Measurements from ENCODE around the gene MRPL10. TPM values are rescaled to one million over a fixed set of nuclear protein-coding genes. Genes with fewer than 3 reads are reported as not detected.
A peak's percentile ranks its signal among the peaks of the same experiment; 100 is the strongest.

MRPL10 gene
- total RNA-seq, 4 donors from 2014 or later, result 23.4 to 33.4 (median 29.9) TPM

DNA sequence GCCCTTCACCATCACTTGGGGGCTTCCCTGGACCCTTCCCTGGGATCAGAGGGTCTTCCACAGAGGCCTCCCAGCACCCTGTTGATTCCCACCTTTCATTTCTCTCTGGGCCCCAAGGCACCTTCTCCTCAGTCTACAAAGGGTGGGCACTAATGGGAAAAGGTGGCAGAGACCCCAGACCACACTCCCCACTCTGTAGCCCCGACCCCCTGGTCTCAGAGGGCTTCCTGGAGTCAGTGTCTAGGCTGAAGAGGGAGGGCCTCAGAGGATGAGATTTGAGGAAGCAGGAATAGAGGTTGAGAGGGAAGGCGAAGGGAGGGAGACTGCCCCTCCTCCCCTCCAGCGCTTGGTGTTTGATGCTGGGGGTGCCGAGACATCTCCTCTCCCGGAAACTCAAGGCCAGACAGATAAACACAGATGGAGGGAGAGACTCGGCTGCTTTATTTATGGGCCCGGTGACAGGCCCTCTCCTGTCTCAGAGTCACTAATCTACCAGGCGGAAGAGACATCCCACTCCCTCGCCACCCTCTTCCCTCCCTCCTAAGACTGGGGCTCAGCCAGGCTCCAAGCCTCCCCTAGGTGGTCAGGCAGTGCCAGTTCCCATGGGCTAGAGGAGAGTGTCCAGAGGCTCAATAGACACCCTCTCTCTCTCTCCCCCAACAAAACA is 46.2 kb upstream of the MRPL10 start:
- Histone ChIP-seq H3K27me3 (peaks cover 0 to 42% of the 10 kb centered on the region in 2 donors), H3K27ac (no peak overlapping the region), H3K36me3 (no peaks in the 10 kb centered on the region), H3K4me3 (no peak overlapping the region), H3K4me1 (peaks cover 0 to 18% (median 2%) of the 10 kb centered on the region in 4 donors), H3K9me3 (no peaks in the 10 kb centered on the region)
- no peak for DNase-seq (ENCODE audit: low spot score in 2 of 2)
- 39 to 52% methylated on average over 9 of the region's 9 CpGs for WGBS, 2 donors
- TF ChIP-seq POLR2A (IDR thresholded peaks at IDR 0.05) (no peak), EP300 (IDR thresholded peaks at IDR 0.05) (no peak)

DNA sequence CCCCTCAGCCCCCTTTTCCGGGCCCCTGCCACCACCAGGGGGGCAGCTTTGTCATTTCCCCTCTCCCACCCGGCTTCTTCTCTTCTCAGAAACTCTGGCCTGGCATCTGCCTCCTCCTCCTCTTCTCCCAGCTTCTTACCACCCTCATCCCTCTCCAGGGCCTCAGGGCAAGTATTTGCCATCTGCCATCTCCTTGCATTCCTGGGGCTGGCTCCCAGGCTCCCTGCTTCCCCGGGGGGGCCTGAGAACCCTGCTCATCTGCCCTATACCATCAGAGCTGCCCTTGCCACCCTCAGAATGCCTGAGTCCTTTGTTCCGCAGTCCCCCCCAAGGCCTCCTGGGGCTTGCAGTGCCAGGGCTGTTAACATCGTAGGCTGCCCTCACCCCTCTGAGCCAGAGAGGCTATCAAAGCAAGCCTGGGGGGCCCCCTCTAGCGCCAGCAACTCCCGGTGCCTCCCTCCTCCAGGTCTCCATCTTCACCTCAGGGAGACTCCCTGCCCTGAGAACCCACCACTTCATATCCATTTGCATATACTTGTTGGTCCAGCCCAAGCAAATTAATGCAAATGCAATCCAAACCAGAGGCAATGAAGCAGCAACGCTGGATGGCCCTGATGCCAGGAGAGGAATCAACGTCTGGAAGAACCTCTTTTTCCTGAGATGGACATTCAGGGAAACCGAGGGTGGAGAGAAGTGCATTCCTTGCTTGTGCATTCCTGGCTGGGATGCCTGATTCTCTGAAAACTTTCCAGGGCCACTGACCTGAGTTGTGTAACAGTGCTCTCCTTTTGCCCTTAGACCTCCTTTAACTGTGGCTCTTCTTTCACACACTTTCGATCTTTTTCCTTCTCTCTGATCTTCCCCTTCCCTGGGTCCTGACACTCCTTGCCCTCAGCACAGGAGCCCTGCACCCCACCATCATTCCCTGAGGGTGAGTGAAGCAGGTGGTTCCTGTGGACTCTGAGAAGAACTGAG is 44.0 kb upstream of the MRPL10 start:
- peak overlapping the region in 1 of 4 donors; percentile 18 for H3K27ac ChIP-seq
- TF ChIP-seq EP300 (IDR thresholded peaks at IDR 0.05), result peak in 1 of 2 donors; percentile 19
- TF ChIP-seq, protein P1, sequence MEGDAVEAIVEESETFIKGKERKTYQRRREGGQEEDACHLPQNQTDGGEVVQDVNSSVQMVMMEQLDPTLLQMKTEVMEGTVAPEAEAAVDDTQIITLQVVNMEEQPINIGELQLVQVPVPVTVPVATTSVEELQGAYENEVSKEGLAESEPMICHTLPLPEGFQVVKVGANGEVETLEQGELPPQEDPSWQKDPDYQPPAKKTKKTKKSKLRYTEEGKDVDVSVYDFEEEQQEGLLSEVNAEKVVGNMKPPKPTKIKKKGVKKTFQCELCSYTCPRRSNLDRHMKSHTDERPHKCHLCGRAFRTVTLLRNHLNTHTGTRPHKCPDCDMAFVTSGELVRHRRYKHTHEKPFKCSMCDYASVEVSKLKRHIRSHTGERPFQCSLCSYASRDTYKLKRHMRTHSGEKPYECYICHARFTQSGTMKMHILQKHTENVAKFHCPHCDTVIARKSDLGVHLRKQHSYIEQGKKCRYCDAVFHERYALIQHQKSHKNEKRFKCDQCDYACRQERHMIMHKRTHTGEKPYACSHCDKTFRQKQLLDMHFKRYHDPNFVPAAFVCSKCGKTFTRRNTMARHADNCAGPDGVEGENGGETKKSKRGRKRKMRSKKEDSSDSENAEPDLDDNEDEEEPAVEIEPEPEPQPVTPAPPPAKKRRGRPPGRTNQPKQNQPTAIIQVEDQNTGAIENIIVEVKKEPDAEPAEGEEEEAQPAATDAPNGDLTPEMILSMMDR (IDR thresholded peaks at IDR 0.05), result no peak
- TF ChIP-seq POLR2A (IDR thresholded peaks at IDR 0.05), result no peak
- no peak overlapping the region for H3K4me3 ChIP-seq
- H3K9me3 ChIP-seq, result no peaks in the 10 kb centered on the region
- H3K4me1 ChIP-seq, result peaks cover 0 to 14% (median 3%) of the 10 kb centered on the region in 4 donors
- no peak for DNase-seq (ENCODE audit: low spot score in 2 of 2)
- 42 to 51% methylated on average over 11 of the region's 11 CpGs for WGBS, 2 donors
- no peaks in the 10 kb centered on the region for H3K36me3 ChIP-seq
- peaks cover 0 to 64% of the 10 kb centered on the region in 2 donors for H3K27me3 ChIP-seq

DNA sequence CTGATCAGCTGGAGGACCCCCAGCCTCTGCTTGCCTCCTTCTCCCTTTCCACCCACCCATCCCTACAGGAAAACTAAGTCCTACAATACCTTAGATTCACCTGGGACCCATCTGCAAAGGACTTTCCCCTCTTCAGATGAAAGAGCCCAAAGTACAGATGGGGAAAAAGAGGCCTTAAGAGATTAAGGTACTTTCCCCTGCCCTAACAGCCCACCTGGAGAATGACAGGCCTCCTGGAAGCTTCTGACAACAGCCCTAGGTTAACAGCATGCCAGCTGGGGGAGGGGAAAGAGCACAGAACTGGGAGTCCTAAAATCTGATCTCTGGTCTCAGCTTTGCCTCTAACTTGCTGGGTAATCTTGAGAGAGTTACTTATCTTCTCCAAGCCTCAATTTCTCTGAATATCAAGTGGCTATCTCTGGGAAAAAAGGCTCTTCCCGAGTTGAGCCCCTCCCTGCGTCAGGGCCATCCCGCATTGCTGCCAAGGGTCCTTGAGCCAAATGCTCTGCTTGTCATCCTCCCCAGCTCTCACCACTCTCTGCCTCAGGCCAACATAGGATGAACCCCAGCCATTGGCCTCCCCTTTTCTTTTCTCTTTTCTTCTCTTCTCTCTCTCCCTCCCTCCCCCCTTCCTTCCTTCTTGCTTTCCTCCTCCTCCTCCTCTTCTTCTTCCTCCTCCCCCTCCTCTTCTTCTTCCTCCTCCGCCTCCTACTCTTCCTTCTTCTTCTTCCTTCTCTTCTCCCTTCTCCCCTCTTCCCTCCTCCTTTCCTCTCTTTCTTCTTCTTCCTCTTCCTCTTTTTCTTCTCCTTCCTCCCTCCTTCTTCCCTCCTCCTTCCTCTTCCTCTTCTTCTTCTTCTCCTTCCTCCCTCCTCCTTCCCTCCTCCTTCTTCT is 42.1 kb upstream of the MRPL10 start:
- no peaks in the 10 kb centered on the region for H3K36me3 ChIP-seq
- 52 to 57% methylated on average over 4 of the region's 4 CpGs for WGBS, 2 donors
- no peak overlapping the region for H3K4me3 ChIP-seq
- H3K27me3 ChIP-seq, result peaks cover 0 to 76% of the 10 kb centered on the region in 2 donors
- peaks cover 0 to 14% (median 3%) of the 10 kb centered on the region in 4 donors for H3K4me1 ChIP-seq
- no peak for DNase-seq (ENCODE audit: low spot score in 2 of 2)
- no peak for TF ChIP-seq EP300 (IDR thresholded peaks at IDR 0.05)
- TF ChIP-seq POLR2A (IDR thresholded peaks at IDR 0.05), result no peak
- TF ChIP-seq, protein P1 (IDR thresholded peaks at IDR 0.05), result no peak
- no peak overlapping the region for H3K27ac ChIP-seq
- H3K9me3 ChIP-seq, result no peaks in the 10 kb centered on the region

DNA sequence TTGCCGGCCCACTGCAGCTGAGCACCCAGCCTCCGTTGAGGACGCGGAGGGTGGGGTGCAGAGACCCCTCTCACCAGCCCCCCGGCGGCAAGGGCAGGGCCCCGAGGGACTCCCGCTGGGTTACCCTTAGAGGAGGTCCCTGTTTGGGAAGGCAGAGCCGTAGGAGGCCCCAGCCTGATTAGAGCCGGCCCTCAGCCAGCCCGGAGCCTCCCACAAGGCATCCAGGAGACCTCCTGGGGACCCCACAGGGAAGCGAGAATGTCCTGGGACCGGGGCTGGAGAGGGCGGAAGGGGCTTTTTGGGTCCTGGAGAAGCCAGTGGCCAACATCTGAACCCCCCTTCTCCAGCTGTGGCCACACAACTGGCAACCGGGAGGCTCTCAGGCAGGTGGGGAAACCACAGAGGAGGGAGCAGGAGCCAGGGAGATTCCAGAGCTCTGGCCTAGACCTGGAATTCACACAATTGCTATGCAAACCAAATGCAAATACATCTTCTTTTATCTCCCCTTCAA is 41.4 kb upstream of the MRPL10 start:
- Histone ChIP-seq H3K27ac (peak overlapping the region in 1 of 4 donors; percentile 41), H3K36me3 (no peaks in the 10 kb centered on the region), H3K9me3 (no peaks in the 10 kb centered on the region), H3K4me3 (no peak overlapping the region), H3K27me3 (peaks cover 0 to 69% of the 10 kb centered on the region in 2 donors), H3K4me1 (peaks cover 0 to 14% (median 3%) of the 10 kb centered on the region in 4 donors)
- TF ChIP-seq, protein P1 (IDR thresholded peaks at IDR 0.05), result no peak
- no peak for TF ChIP-seq EP300 (IDR thresholded peaks at IDR 0.05)
- TF ChIP-seq POLR2A (IDR thresholded peaks at IDR 0.05), result no peak
- DNase-seq (ENCODE audit: low spot score in 2 of 2), result no peak
- WGBS, 2 donors, result 15 to 36% methylated on average over 7 to 13 of the region's 15 CpGs

All from tibial nerve (tissue), 4 donors.